NCI-H2029 treated with DMSO at 0.1 percent for 48 hours (cell line): ENCODE measurements around the gene SLC6A9.
A peak's percentile ranks its signal among the peaks of the same experiment; 100 is the strongest.

ENCODE experiments used
- DNase-seq: peaks from one replicate; lab custom pipeline; 2025; lab: John Stamatoyannopoulos, UW

The SLC6A9 gene

GRCh38 chr1:43983253-43983899 lies 47.9 kb downstream of the SLC6A9 start:
- DNase-seq: no peak

GRCh38 chr1:43982808-43983207 lies 48.5 kb downstream of the SLC6A9 start:
- DNase-seq: no peak

- no peak for DNase-seq
Measured at GRCh38 chr1:43982241-43982640, 49.0 kb downstream of the SLC6A9 start.

- no peak for DNase-seq
Measured at GRCh38 chr1:43981636-43982035, 49.6 kb downstream of the SLC6A9 start.

GRCh38 chr1:43981135-43981491 lies 50.1 kb downstream of the SLC6A9 start:
- no peak for DNase-seq

- no peak for DNase-seq
Measured at GRCh38 chr1:43980255-43981134, 50.8 kb downstream of the SLC6A9 start.

GRCh38 chr1:43979528-43980254 lies 51.6 kb downstream of the SLC6A9 start:
- no peak for DNase-seq

GRCh38 chr1:43979261-43979527 lies 52.1 kb downstream of the SLC6A9 start:
- DNase-seq: no peak

GRCh38 chr1:43978551-43979260 lies 52.6 kb downstream of the SLC6A9 start, which contains the start of gene B4GALT2:
TSS of gene B4GALT2 (plus strand) at chr1:43979210. CDS start at chr1:43981161, 1,951 bp downstream.
- DNase-seq: peak; percentile 23

- DNase-seq: no peak
Measured at GRCh38 chr1:43978264-43978550, 53.1 kb downstream of the SLC6A9 start.

- DNase-seq: no peak
Measured at GRCh38 chr1:43977376-43978263, 53.6 kb downstream of the SLC6A9 start.

- no peak for DNase-seq
Measured at GRCh38 chr1:43976890-43977289, 54.4 kb downstream of the SLC6A9 start.

GRCh38 chr1:43976045-43976444 lies 55.2 kb downstream of the SLC6A9 start:
- no peak for DNase-seq

- DNase-seq: no peak
Measured at GRCh38 chr1:43975249-43975961, 55.9 kb downstream of the SLC6A9 start.

GRCh38 chr1:43974443-43975248 lies 56.6 kb downstream of the SLC6A9 start, which contains the start of gene ATP6V0B:
TSS of gene ATP6V0B (plus strand) at chr1:43974960. CDS start at chr1:43975041, 81 bp downstream.
- DNase-seq: peak; percentile 95

GRCh38 chr1:43973981-43974442 lies 57.2 kb downstream of the SLC6A9 start:
- DNase-seq: peak; percentile 65

- DNase-seq: no peak
Measured at GRCh38 chr1:43971336-43971980, 59.8 kb downstream of the SLC6A9 start.

GRCh38 chr1:43970911-43971310 lies 60.4 kb downstream of the SLC6A9 start:
- no peak for DNase-seq

- DNase-seq: no peak
Measured at GRCh38 chr1:43970502-43970901, 60.8 kb downstream of the SLC6A9 start.
